ENCODE data around the gene SLC22A17. TPM values are rescaled to one million over a fixed set of nuclear protein-coding genes. Genes with fewer than 3 reads are reported as not detected.

Gene SLC22A17
- total and polyA plus RNA-seq, 2 of the 8 experiments (the other 6 are each of a cell fraction or from before 2014, with no cell fraction given): 43.0 to 49.0 TPM

GRCh38 chr14:23319746-23320583 lies 32.7 kb downstream of the SLC22A17 start (continued):
- TF ChIP-seq CHD7 (IDR thresholded peaks at IDR 0.05; ENCODE audit: insufficient replicate concordance, low read length): no peak
- no peak for TF ChIP-seq SIX5 (IDR thresholded peaks at IDR 0.05; ENCODE audit: low read depth, low read length)
- no peak for TF ChIP-seq KDM5A (IDR thresholded peaks at IDR 0.05; ENCODE audit: low read length)
- TF ChIP-seq BCL11A (IDR thresholded peaks at IDR 0.05; ENCODE audit: low read depth in 2 of 2, low read length in 2 of 2): no peak
- TF ChIP-seq SP2 (IDR thresholded peaks at IDR 0.05; ENCODE audit: low read length): no peak
- TF ChIP-seq CBX5 (IDR thresholded peaks at IDR 0.05; ENCODE audit: low read depth, low read length): no peak
- no peak for TF ChIP-seq RNF2 (IDR thresholded peaks at IDR 0.05; ENCODE audit: borderline replicate concordance, low read depth, low read length, missing control alignments, poor library complexity, severe bottlenecking)
- TF ChIP-seq RFX5 (IDR thresholded peaks at IDR 0.05; ENCODE audit: borderline replicate concordance, low read depth, low read length): no peak
- TF ChIP-seq TCF12 (IDR thresholded peaks at IDR 0.05; ENCODE audit: low read depth, low read length): no peak
- no peak for TF ChIP-seq HDAC6 (IDR thresholded peaks at IDR 0.05; ENCODE audit: low read depth, low read length)

All from H1 (cell line).